ENCODE measurements around the gene HOTAIR. TPM values are rescaled to one million over a fixed set of nuclear protein-coding genes. Genes with fewer than 3 reads are reported as not detected.

The HOTAIR gene
- total and polyA plus RNA-seq, 8 donors: not detected

DNA sequence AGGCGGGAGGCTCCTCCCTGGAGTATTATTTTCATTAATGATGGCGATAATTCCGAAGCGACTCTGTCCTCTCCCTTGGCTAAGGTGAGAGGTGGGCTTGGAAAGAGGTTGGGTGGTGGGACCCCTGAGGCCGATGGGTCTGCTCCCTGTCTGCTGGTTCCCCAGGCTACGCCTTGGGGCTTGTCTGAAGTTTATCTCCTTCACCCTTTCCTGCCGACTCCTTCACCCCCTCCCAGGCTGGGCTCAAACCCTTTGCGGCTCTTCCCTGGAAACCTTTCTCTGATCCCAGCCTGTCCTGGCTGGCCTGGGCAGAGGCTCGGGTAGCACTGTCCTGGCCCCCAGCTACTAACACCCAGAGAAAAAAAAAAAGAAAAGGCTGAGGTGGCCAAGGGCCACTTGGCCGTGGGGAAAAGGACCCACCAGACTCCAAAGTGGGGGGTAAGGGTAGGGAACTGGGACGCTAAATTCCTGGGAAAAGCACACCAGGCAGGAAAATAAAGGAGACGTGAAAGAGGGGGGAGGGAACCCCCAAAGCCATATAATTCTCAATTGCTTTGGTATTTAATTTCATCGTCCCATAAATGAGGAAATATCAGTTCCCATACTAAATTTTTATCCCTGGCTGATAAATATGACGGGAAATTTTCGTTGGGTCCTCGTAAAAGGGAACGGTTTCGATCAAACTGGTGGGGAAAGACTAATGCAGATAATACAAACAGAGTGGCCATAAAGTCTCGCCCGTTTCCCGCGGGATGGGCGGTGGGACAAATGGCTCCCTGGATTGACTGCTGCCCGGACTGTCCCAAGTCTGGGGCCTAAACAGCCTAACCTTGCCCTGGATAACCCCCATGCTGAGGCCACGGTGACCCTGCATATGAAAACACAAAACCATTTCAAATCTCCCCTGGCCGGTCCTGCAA is 8.2 kb upstream of the HOTAIR start:
- TF ChIP-seq, protein P1, sequence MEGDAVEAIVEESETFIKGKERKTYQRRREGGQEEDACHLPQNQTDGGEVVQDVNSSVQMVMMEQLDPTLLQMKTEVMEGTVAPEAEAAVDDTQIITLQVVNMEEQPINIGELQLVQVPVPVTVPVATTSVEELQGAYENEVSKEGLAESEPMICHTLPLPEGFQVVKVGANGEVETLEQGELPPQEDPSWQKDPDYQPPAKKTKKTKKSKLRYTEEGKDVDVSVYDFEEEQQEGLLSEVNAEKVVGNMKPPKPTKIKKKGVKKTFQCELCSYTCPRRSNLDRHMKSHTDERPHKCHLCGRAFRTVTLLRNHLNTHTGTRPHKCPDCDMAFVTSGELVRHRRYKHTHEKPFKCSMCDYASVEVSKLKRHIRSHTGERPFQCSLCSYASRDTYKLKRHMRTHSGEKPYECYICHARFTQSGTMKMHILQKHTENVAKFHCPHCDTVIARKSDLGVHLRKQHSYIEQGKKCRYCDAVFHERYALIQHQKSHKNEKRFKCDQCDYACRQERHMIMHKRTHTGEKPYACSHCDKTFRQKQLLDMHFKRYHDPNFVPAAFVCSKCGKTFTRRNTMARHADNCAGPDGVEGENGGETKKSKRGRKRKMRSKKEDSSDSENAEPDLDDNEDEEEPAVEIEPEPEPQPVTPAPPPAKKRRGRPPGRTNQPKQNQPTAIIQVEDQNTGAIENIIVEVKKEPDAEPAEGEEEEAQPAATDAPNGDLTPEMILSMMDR (IDR thresholded peaks at IDR 0.05): no peak
- TF ChIP-seq EP300 (IDR thresholded peaks at IDR 0.05) (no peak), POLR2AphosphoS5 (IDR thresholded peaks at IDR 0.05) (no peak), POLR2A (IDR thresholded peaks at IDR 0.05) (no peak)
- Histone ChIP-seq H3K4me1 (peaks cover 15 to 36% (median 28%) of the 10 kb centered on the region in 4 donors), H3K27ac (no peak overlapping the region), H3K9me3 (peaks cover 0 to 17% (median 1%) of the 10 kb centered on the region in 4 donors), H3K4me3 (no peak overlapping the region), H3K27me3 (peaks cover 66 to 100% (median 99%) of the 10 kb centered on the region in 3 donors), H3K36me3 (no peaks in the 10 kb centered on the region)
- WGBS, 5 donors: 14 to 18% (median 15%) methylated on average over 25 to 26 of the region's 26 CpGs
- DNase-seq: no peak
- intact Hi-C loops (cut with DNase I; ENCODE audit: low total_unique reads): no loop called here

- H3K4me3 ChIP-seq: no peak overlapping the region
- 17 to 24% (median 20%) methylated on average over 30 of the region's 30 CpGs for WGBS, 5 donors
- intact Hi-C loops (cut with DNase I; ENCODE audit: low total_unique reads): no loop called here
- no peak for DNase-seq
- H3K36me3 ChIP-seq: no peaks in the 10 kb centered on the region
- no peak overlapping the region for H3K27ac ChIP-seq
- H3K9me3 ChIP-seq: peaks cover 0 to 17% (median 1%) of the 10 kb centered on the region in 4 donors
- H3K4me1 ChIP-seq: peaks cover 15 to 38% (median 28%) of the 10 kb centered on the region in 4 donors
- TF ChIP-seq, protein P1 (IDR thresholded peaks at IDR 0.05): no peak
- TF ChIP-seq EP300 (IDR thresholded peaks at IDR 0.05) (no peak), POLR2AphosphoS5 (IDR thresholded peaks at IDR 0.05) (no peak), POLR2A (IDR thresholded peaks at IDR 0.05) (no peak)
- peaks cover 55 to 100% (median 99%) of the 10 kb centered on the region in 3 donors for H3K27me3 ChIP-seq
Measured at GRCh38 chr12:53981634-53982565, 7.1 kb upstream of the HOTAIR start.

DNA sequence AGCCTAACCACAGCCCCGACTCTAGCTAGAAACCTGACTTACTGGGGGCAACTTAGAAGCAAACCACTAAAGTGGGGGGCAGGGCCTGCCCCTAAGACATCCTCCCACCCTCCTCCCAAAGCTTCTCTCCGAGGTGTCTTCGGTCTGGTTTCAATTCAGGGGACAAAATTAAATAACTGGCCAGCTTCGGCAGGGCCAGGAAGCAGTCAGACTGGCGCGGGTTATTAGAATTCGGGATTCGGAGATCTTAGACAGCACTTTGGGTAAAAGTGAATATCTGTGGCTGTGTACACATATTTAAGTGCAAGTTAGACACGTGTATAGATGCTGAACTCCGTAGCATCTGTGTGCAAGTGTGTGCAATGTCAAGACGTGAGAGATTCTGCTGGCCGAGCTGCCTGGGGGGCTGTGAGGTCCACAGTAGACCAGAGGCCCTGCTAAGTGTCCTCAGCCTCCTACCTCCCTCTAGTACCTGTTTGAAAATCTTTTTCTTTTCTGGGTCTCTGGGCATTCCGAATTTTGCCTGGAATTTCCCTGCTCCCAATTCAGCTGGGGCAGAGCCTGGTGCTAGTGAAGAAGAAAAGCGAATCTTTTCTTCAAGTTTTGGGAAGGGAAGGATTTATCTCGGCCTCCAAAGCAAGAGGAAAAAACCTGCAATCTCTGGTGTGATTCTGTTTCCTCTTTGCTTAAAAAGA is 6.2 kb upstream of the HOTAIR start:
- TF ChIP-seq POLR2A (IDR thresholded peaks at IDR 0.05): no peak
- no peak for TF ChIP-seq EP300 (IDR thresholded peaks at IDR 0.05)
- TF ChIP-seq POLR2AphosphoS5 (IDR thresholded peaks at IDR 0.05): no peak
- intact Hi-C loops (cut with DNase I; ENCODE audit: low total_unique reads): no loop called here
- no peak overlapping the region for H3K4me3 ChIP-seq
- peaks cover 54 to 100% (median 99%) of the 10 kb centered on the region in 3 donors for H3K27me3 ChIP-seq
- H3K4me1 ChIP-seq: peaks cover 11 to 32% (median 22%) of the 10 kb centered on the region in 4 donors
- DNase-seq: no peak
- no peaks in the 10 kb centered on the region for H3K36me3 ChIP-seq
- WGBS, 5 donors: 23 to 34% (median 29%) methylated on average over 15 of the region's 15 CpGs
- no peak overlapping the region for H3K27ac ChIP-seq
- H3K9me3 ChIP-seq: peaks cover 0 to 17% (median 1%) of the 10 kb centered on the region in 4 donors

- no peak for DNase-seq
- Histone ChIP-seq H3K9me3 (peaks cover 0 to 13% (median 1%) of the 10 kb centered on the region in 4 donors), H3K27me3 (peaks cover 48 to 100% (median 99%) of the 10 kb centered on the region in 3 donors), H3K27ac (no peak overlapping the region), H3K36me3 (no peaks in the 10 kb centered on the region), H3K4me1 (peaks cover 8 to 31% (median 19%) of the 10 kb centered on the region in 4 donors), H3K4me3 (no peak overlapping the region)
- intact Hi-C loops (cut with DNase I; ENCODE audit: low total_unique reads): no loop called here
- TF ChIP-seq POLR2A (IDR thresholded peaks at IDR 0.05): no peak
- TF ChIP-seq, protein P1 (IDR thresholded peaks at IDR 0.05): no peak
- TF ChIP-seq POLR2AphosphoS5 (IDR thresholded peaks at IDR 0.05): no peak
- no peak for TF ChIP-seq EP300 (IDR thresholded peaks at IDR 0.05)
- WGBS, 5 donors: 21 to 34% (median 29%) methylated on average over 7 of the region's 7 CpGs
Measured at GRCh38 chr12:53980104-53980801, 5.5 kb upstream of the HOTAIR start.

Measured in stomach (tissue), 9 donors.